Umbilical cord (tissue), 2 donors: ENCODE measurements around the gene ATOX1. TPM values are rescaled to one million over a fixed set of nuclear protein-coding genes. Genes with fewer than 3 reads are reported as not detected.
A peak's percentile ranks its signal among the peaks of the same experiment; 100 is the strongest.
"Not testable (repeated sequence)": the region's sequence is repeated elsewhere in the genome, so short reads cannot be mapped to it uniquely, and the experiment has no call there.

Experiments used
- DNase-seq: peaks from one replicate; pipeline ENCODE4 v3.0.0-alpha.2; 2015; ENCODE audit warnings: low spot score
- total RNA-seq: library from RNA; depleted of rRNA; stranded (reverse); fragments of >200 nt; gene quantifications from one replicate; pipeline ENCODE4 v1.2.3, GENCODE V29; 2014; ENCODE audit warnings: low replicate concordance; ENCODE audit not compliant: insufficient read depth

The ATOX1 gene
- total RNA-seq, 1 donor from 2014 or later, result 33.2 TPM

- DNase-seq, result no peak
Measured at GRCh38 chr5:151734064-151734408, 24.4 kb downstream of the ATOX1 start.

- DNase-seq, result peak; percentile 70
Measured at GRCh38 chr5:151733358-151734063, 24.9 kb downstream of the ATOX1 start.

DNA sequence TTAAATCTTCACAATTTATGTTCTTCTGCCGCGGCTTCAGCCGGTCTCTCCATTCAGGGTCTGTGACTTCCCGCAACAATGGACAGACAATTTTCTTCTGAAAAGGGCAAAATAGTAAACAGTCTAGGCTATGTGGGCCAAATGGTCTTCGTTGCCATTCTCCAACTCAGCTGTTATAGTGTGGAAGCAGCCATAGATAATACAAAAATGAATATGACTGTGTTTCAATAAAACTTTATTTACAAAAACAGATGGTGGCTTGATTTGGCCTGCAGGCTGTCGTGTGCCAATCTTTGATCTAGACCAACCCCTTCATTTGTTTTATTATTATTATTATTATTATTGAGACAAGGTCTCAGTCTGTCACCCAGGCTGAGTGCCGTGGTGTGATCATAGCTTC lies 28.1 kb downstream of the ATOX1 start:
- DNase-seq, result no peak

DNA sequence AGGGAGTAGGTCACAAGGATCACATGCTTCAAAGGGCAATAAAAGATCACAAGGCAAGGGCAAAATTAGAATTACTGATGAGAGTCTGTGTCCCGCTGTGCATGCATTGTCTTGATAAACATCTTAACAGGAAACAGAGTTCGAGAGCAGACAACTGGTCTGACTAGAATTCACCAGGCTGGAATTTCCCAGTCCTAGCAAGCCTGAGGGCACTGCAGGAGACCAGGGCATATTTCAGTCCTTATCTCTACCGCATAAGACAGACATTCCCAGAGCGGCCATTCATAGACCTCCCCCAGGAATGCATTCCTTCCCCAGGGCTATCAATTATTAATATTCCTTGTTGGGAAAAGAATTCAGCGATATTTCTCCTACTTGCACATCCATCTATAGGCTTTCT lies 28.8 kb downstream of the ATOX1 start:
- not testable (repeated sequence) for DNase-seq

DNA sequence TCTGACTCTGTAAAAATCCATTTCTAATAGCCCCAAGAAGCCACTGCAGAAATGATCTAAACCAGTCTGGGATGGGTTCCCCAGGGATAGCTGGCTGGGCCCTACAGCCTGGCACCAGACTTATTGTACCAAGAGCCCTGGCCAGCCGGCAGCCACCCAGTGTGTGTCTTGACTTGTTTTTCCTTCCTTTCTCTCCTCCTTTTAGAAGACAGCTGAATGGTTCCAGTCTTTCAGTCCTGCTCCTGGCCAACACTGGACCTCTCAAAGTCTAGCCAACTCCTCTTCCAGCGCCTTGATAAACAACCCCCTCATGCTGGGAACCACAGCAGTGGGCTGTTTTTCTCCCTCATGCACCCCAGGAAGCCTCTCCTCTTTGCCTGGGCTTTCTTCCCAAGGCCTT lies 34.1 kb downstream of the ATOX1 start:
- no peak for DNase-seq

DNA sequence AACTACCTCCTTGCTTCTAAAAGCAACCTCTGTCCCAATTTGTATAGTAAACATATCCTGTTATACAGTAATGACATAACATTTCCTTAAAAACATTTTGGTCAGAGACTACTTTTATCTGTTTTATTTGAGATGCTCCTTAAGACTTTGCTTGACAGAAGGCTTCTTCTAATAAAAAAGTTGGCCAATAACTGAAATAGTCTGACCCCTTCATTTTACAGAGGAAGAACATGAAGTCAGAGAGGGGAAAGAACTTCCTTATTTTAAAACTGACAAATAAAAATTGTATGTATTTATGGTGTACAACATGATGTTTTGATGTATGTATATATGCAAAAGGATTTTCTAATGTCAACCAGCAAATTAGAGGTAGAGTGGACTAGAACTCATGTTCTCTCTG lies 35.9 kb downstream of the ATOX1 start:
- DNase-seq, result no peak

- no peak for DNase-seq
Measured at GRCh38 chr5:151721812-151722391, 36.5 kb downstream of the ATOX1 start.

GRCh38 chr5:151721087-151721646 lies 37.3 kb downstream of the ATOX1 start:
- no peak for DNase-seq

GRCh38 chr5:151720215-151720614 lies 38.2 kb downstream of the ATOX1 start:
- no peak for DNase-seq

- DNase-seq, result peak; percentile 30
Measured at GRCh38 chr5:151719228-151720000, 39.0 kb downstream of the ATOX1 start.

- peak; percentile 79 for DNase-seq
Measured at GRCh38 chr5:151718646-151719045, 39.8 kb downstream of the ATOX1 start.

- peak; percentile 65 for DNase-seq
Measured at GRCh38 chr5:151718153-151718552, 40.3 kb downstream of the ATOX1 start.

DNA sequence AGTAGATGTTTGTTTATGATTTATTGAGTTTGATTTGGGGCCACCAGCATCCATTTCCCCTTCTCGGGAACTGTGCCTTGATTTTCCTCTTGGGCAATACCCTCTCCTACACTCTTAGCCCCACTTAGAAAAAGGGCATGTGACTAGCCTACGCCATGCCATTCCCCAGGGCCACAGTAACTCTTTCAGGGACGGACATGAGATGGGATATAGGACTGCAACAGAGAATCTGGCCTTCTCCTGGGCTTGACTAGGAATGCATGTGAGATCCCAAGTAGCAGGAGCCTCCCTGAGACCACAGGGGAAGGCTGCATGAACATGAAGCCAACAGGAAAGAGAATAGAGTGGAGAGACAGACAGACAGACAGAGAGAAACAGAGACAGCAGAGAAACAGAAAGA lies 41.0 kb downstream of the ATOX1 start:
- DNase-seq, result no peak

DNA sequence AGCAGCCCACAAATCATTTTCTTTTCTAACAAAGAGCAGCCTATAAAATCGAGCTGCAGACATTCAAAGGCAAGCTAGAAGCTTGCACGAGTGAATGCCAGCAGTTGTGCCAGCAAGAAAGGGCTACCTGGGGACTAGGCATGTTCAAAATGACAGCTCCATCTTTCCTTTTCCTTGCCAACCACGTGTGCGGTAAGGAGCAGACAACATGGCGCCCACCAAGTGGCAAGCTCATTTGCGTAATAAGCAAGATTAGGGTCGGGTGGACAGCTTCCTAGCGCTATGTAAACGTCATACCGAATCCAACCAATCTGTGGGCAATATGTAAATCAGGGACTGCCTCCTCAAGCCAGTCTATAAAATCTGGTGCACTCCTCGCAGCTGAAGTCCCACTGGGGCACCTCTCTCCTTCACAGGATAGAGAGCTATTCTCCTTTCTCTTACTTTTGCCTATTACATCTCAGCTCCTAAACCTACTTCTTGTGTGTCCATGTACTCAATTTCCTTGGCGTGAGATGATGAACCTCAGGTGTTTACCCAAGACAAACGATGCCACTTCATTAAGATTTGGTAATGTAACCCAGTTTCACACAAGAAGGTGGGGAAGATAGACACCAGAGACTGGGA lies 49.2 kb downstream of the ATOX1 start:
- DNase-seq, result no peak

- DNase-seq, result no peak
Measured at GRCh38 chr5:151708126-151708525, 50.3 kb downstream of the ATOX1 start.

DNA sequence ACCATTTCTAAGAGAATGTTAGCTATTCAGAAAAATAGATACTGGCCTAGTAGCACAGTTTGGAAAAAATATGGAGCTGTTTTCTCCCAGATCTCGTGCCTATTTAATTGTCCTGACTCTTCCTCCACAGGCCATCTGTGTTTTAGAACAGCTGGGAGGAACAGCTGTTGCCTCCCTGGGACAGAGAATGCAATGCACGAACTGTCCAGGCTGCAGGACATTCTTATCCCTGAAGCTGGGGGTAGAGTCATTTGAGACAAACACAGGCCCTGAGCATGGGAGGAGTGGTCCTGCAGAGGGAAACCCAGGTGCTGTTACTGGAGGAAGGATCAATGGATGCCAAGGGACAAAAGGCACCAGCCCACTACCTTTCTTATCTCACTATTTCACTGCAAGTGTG lies 50.9 kb downstream of the ATOX1 start:
- no peak for DNase-seq

DNA sequence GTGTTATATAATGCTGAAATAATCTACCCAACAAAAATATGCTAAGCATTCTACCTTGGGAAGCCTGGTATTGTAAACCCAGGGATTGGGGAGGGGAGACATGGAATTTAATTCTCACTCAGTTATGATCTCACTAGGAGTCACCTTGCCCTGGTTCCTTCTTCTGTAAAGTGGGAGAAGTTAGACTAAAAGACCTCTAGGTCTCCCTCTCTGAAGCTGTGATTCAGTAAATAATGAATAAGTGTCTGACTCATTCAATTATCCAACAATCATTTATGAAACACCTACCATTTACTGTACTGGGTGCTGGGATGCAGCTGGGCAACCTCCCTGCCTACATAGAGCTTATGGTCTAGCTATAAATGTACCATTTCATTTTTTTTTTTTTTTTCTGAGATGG lies 51.5 kb downstream of the ATOX1 start:
- no peak for DNase-seq

- no peak for DNase-seq
Measured at GRCh38 chr5:151703780-151704179, 54.7 kb downstream of the ATOX1 start.

- no peak for DNase-seq
Measured at GRCh38 chr5:151703227-151703626, 55.2 kb downstream of the ATOX1 start.

- peak; percentile 32 for DNase-seq
Measured at GRCh38 chr5:151700820-151701219, 57.6 kb downstream of the ATOX1 start.

- DNase-seq, result peak; percentile 42
Measured at GRCh38 chr5:151700296-151700695, 58.1 kb downstream of the ATOX1 start.
